ENCODE measurements around the gene ABCC4. TPM values are rescaled to one million over a fixed set of nuclear protein-coding genes. Genes with fewer than 3 reads are reported as not detected.

Gene ABCC4
- total and polyA plus RNA-seq, 9 of the 15 experiments (the other 6 are each of a cell fraction or from before 2014, with no cell fraction given) = 9.4 to 46.1 (median 25.4) TPM

- TF ChIP-seq MYC (IDR thresholded peaks at IDR 0.05; ENCODE audit: low read depth, low read length) (peak; percentile 75), MYC (CRISPR knock-in tag; IDR thresholded peaks at IDR 0.05; ENCODE audit: borderline replicate concordance, low read depth) (0 out of 2 replicates have a peak, but pooled peaks have one; percentile 43), PHF8 (IDR thresholded peaks at IDR 0.05; ENCODE audit: borderline replicate concordance, low read length) (peak; percentile 54; the same call in 1 of the 2 replicates), CTCF (IDR thresholded peaks at IDR 0.05 in 2 of 3, conservative IDR thresholded peaks at IDR 0.05 in 1 of 3; ENCODE audit: insufficient read depth in 2 of 3, low read depth in 1 of 3, low read length in 3 of 3) (0 out of 6 replicates have a peak, but pooled peaks of 1 of the 3 experiments have one; percentile 6), SMAD4 (CRISPR knock-in tag; conservative IDR thresholded peaks at IDR 0.05) (peak; percentile 85), BHLHE40 (IDR thresholded peaks at IDR 0.05; ENCODE audit: low read length) (peak; percentile 23; the same call in 1 of the 2 replicates), RBM15 (IDR thresholded peaks at IDR 0.05; ENCODE audit: insufficient read depth, low read length) (no peak), HBP1 (CRISPR knock-in tag; IDR thresholded peaks at IDR 0.05) (no peak), EP400 (IDR thresholded peaks at IDR 0.05) (peak; percentile 80; the same call in 1 of the 2 replicates), NR3C1 (CRISPR knock-in tag; IDR thresholded peaks at IDR 0.05) (peak; percentile 21; the same call in 1 of the 2 replicates), GMEB1 (CRISPR knock-in tag; IDR thresholded peaks at IDR 0.05) (peak; percentile 81), NRF1 (conservative IDR thresholded peaks at IDR 0.05 in 1 of 2, IDR thresholded peaks at IDR 0.05 in 1 of 2) (peak; percentile 81 to 85), GABPA (tag; conservative IDR thresholded peaks at IDR 0.05; ENCODE audit: low read depth) (peak; percentile 56), ZNF592 (IDR thresholded peaks at IDR 0.05) (peak; percentile 88), ZFX (CRISPR knock-in tag; IDR thresholded peaks at IDR 0.05) (peak; percentile 71), L3MBTL2 (IDR thresholded peaks at IDR 0.05) (peak; percentile 99), RAD21 (CRISPR knock-in tag; conservative IDR thresholded peaks at IDR 0.05 in 1 of 2, IDR thresholded peaks at IDR 0.05 in 1 of 2) (peak in 1 of 2 experiments; percentile 18; a peak in 2 of 4 replicates)
These were observed at the start of gene ABCC4 (continued) for GRCh38 chr13:95301183-95301967.

Data from K562 (cell line).